Thyroid gland (tissue), 4 donors: ENCODE results near the gene DDR1.

Experiments used
- POLR2A ChIP-seq, 2 donors: fragments of 450-650 bp; IDR thresholded peaks; one replicate each; pipeline ENCODE4 v1.6.1; 2017; ENCODE audit warnings: antibody characterized with exemption in 2 of 2, mild to moderate bottlenecking in 2 of 2, moderate library complexity in 1 of 2
- TF ChIP-seq, protein P1 (sequence below), 6 experiments: fragments of 200-600 bp in 3 of 6; fragments of 450-650 bp in 3 of 6; sonication (generic) in 3 of 6; IDR thresholded peaks; one replicate each; pipeline ENCODE4 v1.5.1; 2016 to 2019; ENCODE audit warnings: antibody characterized with exemption in 6 of 6, mild to moderate bottlenecking in 2 of 6, inconsistent platforms in 1 of 6, moderate library complexity in 1 of 6

GRCh38 chr6:30885481-30885998, 1.2 kb downstream of the DDR1 start:
- no peak for TF ChIP-seq POLR2A (IDR thresholded peaks at IDR 0.05)
- TF ChIP-seq, protein P1, sequence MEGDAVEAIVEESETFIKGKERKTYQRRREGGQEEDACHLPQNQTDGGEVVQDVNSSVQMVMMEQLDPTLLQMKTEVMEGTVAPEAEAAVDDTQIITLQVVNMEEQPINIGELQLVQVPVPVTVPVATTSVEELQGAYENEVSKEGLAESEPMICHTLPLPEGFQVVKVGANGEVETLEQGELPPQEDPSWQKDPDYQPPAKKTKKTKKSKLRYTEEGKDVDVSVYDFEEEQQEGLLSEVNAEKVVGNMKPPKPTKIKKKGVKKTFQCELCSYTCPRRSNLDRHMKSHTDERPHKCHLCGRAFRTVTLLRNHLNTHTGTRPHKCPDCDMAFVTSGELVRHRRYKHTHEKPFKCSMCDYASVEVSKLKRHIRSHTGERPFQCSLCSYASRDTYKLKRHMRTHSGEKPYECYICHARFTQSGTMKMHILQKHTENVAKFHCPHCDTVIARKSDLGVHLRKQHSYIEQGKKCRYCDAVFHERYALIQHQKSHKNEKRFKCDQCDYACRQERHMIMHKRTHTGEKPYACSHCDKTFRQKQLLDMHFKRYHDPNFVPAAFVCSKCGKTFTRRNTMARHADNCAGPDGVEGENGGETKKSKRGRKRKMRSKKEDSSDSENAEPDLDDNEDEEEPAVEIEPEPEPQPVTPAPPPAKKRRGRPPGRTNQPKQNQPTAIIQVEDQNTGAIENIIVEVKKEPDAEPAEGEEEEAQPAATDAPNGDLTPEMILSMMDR (IDR thresholded peaks at IDR 0.05), result no peak
